Activated CD8-positive, alpha-beta T cell treated with anti-CD3 and anti-CD28 coated beads, Interleukin-2, amount 10 ng/mL, durations not matched to agents 7 days and 5 days (primary cell): Measurements from ENCODE around the gene PPP1R14D. TPM values are rescaled to one million over a fixed set of nuclear protein-coding genes. Genes with fewer than 3 reads are reported as not detected.

Experiments used
- ATAC-seq: fragments of 150-1000 bp; cut with Tn5 transposase; one replicate; pipeline ENCODE4 v1.10.0; 2021; ENCODE audit warnings: moderate library complexity
- CTCF ChIA-PET: fragments of 350-600 bp; sonication (Branson Sonifier 250); formaldehyde crosslinking; loops from one replicate; lab custom pipeline; 2021; ENCODE audit warnings: antibody characterized with exemption; lab: Charles Lee
- POLR2A ChIA-PET: fragments of 350-600 bp; sonication (Branson Sonifier 250); formaldehyde crosslinking; loops from one replicate; lab custom pipeline; 2021; ENCODE audit warnings: antibody characterized with exemption; lab: Charles Lee
- DNase-seq: peaks from one replicate; pipeline ENCODE4 v3.0.0-alpha.2; 2020
- H3K27ac Mint-ChIP-seq: one replicate; pipeline ENCODE4 v1.8.0; 2021; ENCODE audit warnings: mild to moderate bottlenecking, mixed read lengths
- H3K27me3 Mint-ChIP-seq: one replicate; pipeline ENCODE4 v1.8.0; 2021; ENCODE audit warnings: low read depth, mixed read lengths
- H3K36me3 Mint-ChIP-seq: one replicate; pipeline ENCODE4 v1.8.0; 2021; ENCODE audit warnings: low read depth, mixed read lengths
- H3K4me1 Mint-ChIP-seq: one replicate; pipeline ENCODE4 v1.8.0; 2021; ENCODE audit warnings: low read depth, mixed read lengths
- H3K4me3 Mint-ChIP-seq: one replicate; pipeline ENCODE4 v1.8.0; 2021; ENCODE audit warnings: mild to moderate bottlenecking, mixed read lengths
- H3K9me3 Mint-ChIP-seq: one replicate; pipeline ENCODE4 v1.8.0; 2022; ENCODE audit warnings: mixed read lengths; ENCODE audit not compliant: insufficient read depth
- total RNA-seq, 2 experiments: library from RNA; stranded (reverse); gene quantifications; one replicate each; pipeline ENCODE4 v1.2.3, GENCODE V29; 2021

The PPP1R14D gene
- not detected for total RNA-seq

- ATAC-seq (no peak), DNase-seq (no peak)
- H3K4me3 Mint-ChIP-seq, result no peak within 1 kb of the TSS
- no peaks in the 10 kb centered on the region for H3K9me3 Mint-ChIP-seq
- H3K36me3 Mint-ChIP-seq, result no peaks in the 10 kb centered on the region
- H3K27ac Mint-ChIP-seq, result no peak within 1 kb of the TSS
- H3K4me1 Mint-ChIP-seq, result no peaks in the 10 kb centered on the region
- POLR2A ChIA-PET, result no interaction called here
- CTCF ChIA-PET, result interaction anchor here (0.9 to 1.0 kb wide), 3 partner anchors 30 to 65 kb away, joined by 3 read pairs; no protein-coding TSS in a partner anchor
- peaks cover 10% of the 10 kb centered on the region for H3K27me3 Mint-ChIP-seq
Observed at GRCh38 chr15:40828447-40829036, at the start of gene PPP1R14D. PPP1R14D (minus strand) TSS chr15:40828708; CDS start chr15:40828641, 67 bp downstream.

DNA sequence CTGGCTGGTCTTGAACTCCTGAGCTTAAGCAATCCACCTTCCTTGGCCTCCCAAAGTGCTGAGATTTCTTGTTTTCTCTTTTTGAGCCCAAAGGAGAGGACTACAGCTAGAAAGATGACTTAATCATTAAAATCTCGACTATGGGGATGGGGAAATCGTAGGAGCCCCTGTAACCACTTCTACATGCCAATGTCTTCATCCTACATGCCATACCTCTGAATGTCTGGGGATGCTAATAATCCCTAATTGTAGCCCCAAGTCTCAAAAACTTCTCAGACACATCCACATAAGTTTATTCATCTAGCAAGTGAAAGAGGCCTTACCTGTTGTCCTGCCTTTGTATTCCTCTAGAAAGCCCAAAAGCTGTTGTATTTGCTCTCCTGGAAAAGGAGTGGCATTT lies 49.2 kb upstream of the PPP1R14D start:
- peaks cover 20% of the 10 kb centered on the region for H3K4me1 Mint-ChIP-seq
- POLR2A ChIA-PET, result no interaction called here
- CTCF ChIA-PET, result interaction anchor here (0.9 to 2.3 kb wide), 3 partner anchors 14 to 21 kb away, joined by 3 to 15 read pairs (median 12); partner anchors contain the start of gene VPS18
- no peak overlapping the region for H3K4me3 Mint-ChIP-seq
- H3K27ac Mint-ChIP-seq, result no peak overlapping the region
- H3K27me3 Mint-ChIP-seq, result peaks cover 23% of the 10 kb centered on the region
- H3K9me3 Mint-ChIP-seq, result no peaks in the 10 kb centered on the region
- no peak for ATAC-seq
- no peaks in the 10 kb centered on the region for H3K36me3 Mint-ChIP-seq
- no peak for DNase-seq

- no peak overlapping the region for H3K27ac Mint-ChIP-seq
- H3K4me3 Mint-ChIP-seq, result no peak overlapping the region
- ChIA-PET CTCF (interaction anchor here (1.0 kb wide), 2 partner anchors 16 to 355 kb away, joined by 3 read pairs; partner anchors contain the start of gene CHP1), POLR2A (no interaction called here)
- no peaks in the 10 kb centered on the region for H3K36me3 Mint-ChIP-seq
- no peaks in the 10 kb centered on the region for H3K9me3 Mint-ChIP-seq
- DNase-seq (no peak), ATAC-seq (no peak)
- peaks cover 22% of the 10 kb centered on the region for H3K4me1 Mint-ChIP-seq
- H3K27me3 Mint-ChIP-seq, result peaks cover 24% of the 10 kb centered on the region
Observed at GRCh38 chr15:40875991-40876730, 47.7 kb upstream of the PPP1R14D start.

GRCh38 chr15:40873694-40874561 lies 45.4 kb upstream of the PPP1R14D start, which contains the start of gene RHOV:
RHOV (minus strand) TSS chr15:40874234; CDS start chr15:40874139, 95 bp downstream.
- H3K9me3 Mint-ChIP-seq, result no peaks in the 10 kb centered on the region
- ChIA-PET POLR2A (interaction anchor here (1.2 to 1.5 kb wide), 2 partner anchors 8 to 11 kb away, joined by 4 read pairs; no protein-coding TSS in a partner anchor), CTCF (interaction anchor here (1.2 to 2.5 kb wide), 3 partner anchors 11 to 20 kb away, joined by 4 to 15 read pairs (median 14); partner anchors contain the start of gene VPS18)
- peak; percentile 91 for ATAC-seq
- peaks cover 13% of the 10 kb centered on the region for H3K4me1 Mint-ChIP-seq
- H3K27me3 Mint-ChIP-seq, result peaks cover 29% of the 10 kb centered on the region
- DNase-seq, result peak; percentile 53
- H3K27ac Mint-ChIP-seq, result no peak within 1 kb of the TSS
- no peaks in the 10 kb centered on the region for H3K36me3 Mint-ChIP-seq
- H3K4me3 Mint-ChIP-seq, result peak within 1 kb of the TSS; percentile 63

- Mint-ChIP-seq H3K9me3 (no peaks in the 10 kb centered on the region), H3K27ac (no peak overlapping the region), H3K4me1 (peaks cover 9% of the 10 kb centered on the region), H3K27me3 (peaks cover 29% of the 10 kb centered on the region), H3K4me3 (peak overlapping the region; percentile 63), H3K36me3 (no peaks in the 10 kb centered on the region)
- CTCF ChIA-PET, result interaction anchor here (0.6 to 2.5 kb wide), 4 partner anchors 12 to 104 kb away, joined by 3 to 15 read pairs (median 9); partner anchors contain the start of gene VPS18
- POLR2A ChIA-PET, result interaction anchor here (0.5 to 1.5 kb wide), 4 partner anchors 9 to 432 kb away, joined by 3 to 4 read pairs (median 4); no protein-coding TSS in a partner anchor
- DNase-seq, result no peak
- ATAC-seq, result no peak
Observed at GRCh38 chr15:40872791-40873693, 44.5 kb upstream of the PPP1R14D start.

DNA sequence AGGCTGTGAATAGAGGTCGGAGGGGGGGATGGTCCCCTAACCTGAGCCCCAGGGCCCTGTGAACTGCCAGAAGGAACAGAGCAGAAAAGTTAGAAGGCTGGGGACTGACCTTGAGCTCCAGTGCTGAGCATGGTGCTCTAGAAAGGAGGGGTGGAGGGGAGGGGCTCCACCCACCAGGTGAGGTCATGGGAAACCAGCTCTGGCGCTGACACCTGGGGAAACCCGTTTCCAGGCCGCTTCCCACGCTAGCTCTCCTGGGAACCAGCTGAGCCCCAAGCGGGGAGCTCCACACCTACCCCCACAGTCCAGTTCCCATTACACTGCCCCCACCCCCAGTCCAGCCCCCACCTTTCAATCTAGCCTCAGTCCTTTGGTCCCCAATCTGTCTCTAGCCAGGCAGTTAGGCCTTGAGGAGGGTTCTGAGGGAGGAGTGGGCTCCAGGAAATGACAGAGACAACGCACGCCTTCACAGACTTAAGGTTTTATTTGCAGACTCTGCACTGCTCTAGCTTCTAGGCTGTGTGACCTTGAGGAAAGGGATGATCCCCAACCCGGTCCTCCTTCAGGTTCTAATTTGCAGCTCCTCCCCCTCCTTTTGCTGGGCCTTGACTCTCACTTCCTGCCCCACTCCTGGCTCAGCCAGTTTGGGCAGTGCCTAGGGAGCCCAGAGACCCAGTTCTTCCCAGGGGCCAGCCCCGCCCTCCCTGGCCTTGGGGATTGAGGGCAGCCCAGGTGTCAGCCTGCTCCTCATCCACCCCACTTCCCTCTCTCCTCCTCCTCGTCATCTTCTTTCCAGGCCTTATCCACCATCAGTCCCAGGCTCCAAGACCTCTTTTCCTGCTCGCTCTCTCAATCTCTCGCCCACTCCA lies 43.5 kb upstream of the PPP1R14D start:
- H3K4me3 Mint-ChIP-seq, result no peak overlapping the region
- H3K4me1 Mint-ChIP-seq, result peaks cover 9% of the 10 kb centered on the region
- POLR2A ChIA-PET, result interaction anchor here (0.5 to 1.4 kb wide), 3 partner anchors 12 to 430 kb away, joined by 3 to 5 read pairs (median 4); partner anchors contain the start of gene VPS18
- DNase-seq (no peak), ATAC-seq (no peak)
- peaks cover 29% of the 10 kb centered on the region for H3K27me3 Mint-ChIP-seq
- no peaks in the 10 kb centered on the region for H3K9me3 Mint-ChIP-seq
- no peaks in the 10 kb centered on the region for H3K36me3 Mint-ChIP-seq
- CTCF ChIA-PET, result interaction anchor here (0.6 to 3.2 kb wide), 7 partner anchors 9 to 39 kb away, joined by 3 to 20 read pairs (median 4); partner anchors contain the start of gene VPS18
- H3K27ac Mint-ChIP-seq, result no peak overlapping the region

- Mint-ChIP-seq H3K27me3 (peaks cover 26% of the 10 kb centered on the region), H3K36me3 (no peaks in the 10 kb centered on the region), H3K4me3 (no peak overlapping the region), H3K4me1 (peaks cover 9% of the 10 kb centered on the region), H3K27ac (no peak overlapping the region), H3K9me3 (no peaks in the 10 kb centered on the region)
- POLR2A ChIA-PET, result interaction anchor here (0.6 to 1.4 kb wide), 2 partner anchors 11 to 18 kb away, joined by 3 to 5 read pairs; no protein-coding TSS in a partner anchor
- CTCF ChIA-PET, result interaction anchor here (0.9 to 3.2 kb wide), 4 partner anchors 14 to 36 kb away, joined by 3 to 20 read pairs (median 9); partner anchors contain the start of gene VPS18
- no peak for DNase-seq
- no peak for ATAC-seq
Observed at GRCh38 chr15:40870716-40871115, 42.2 kb upstream of the PPP1R14D start.

- H3K4me1 Mint-ChIP-seq, result peaks cover 9% of the 10 kb centered on the region
- no peaks in the 10 kb centered on the region for H3K9me3 Mint-ChIP-seq
- no peaks in the 10 kb centered on the region for H3K36me3 Mint-ChIP-seq
- H3K27me3 Mint-ChIP-seq, result peaks cover 25% of the 10 kb centered on the region
- no peak overlapping the region for H3K4me3 Mint-ChIP-seq
- H3K27ac Mint-ChIP-seq, result no peak overlapping the region
- ATAC-seq (no peak), DNase-seq (no peak)
- CTCF ChIA-PET, result interaction anchor here (0.9 to 3.2 kb wide), 4 partner anchors 15 to 34 kb away, joined by 3 to 20 read pairs (median 6); partner anchors contain the start of gene VPS18
- POLR2A ChIA-PET, result interaction anchor here (1.1 kb wide), 1 partner anchor 13 kb away, joined by 3 read pairs; no protein-coding TSS in a partner anchor
Observed at GRCh38 chr15:40869686-40870085, 41.2 kb upstream of the PPP1R14D start.

GRCh38 chr15:40867199-40867598 lies 38.7 kb upstream of the PPP1R14D start:
- Mint-ChIP-seq H3K4me3 (no peak overlapping the region), H3K27ac (no peak overlapping the region), H3K4me1 (no peaks in the 10 kb centered on the region), H3K9me3 (no peaks in the 10 kb centered on the region), H3K27me3 (peaks cover 8% of the 10 kb centered on the region), H3K36me3 (no peaks in the 10 kb centered on the region)
- no peak for ATAC-seq
- no peak for DNase-seq
- ChIA-PET CTCF (no interaction called here), POLR2A (no interaction called here)
